H9 (cell line): ENCODE data around the gene ZBTB49. TPM values are rescaled to one million over a fixed set of nuclear protein-coding genes. Genes with fewer than 3 reads are reported as not detected.

Experiments
- DNase-seq: peaks from one replicate; pipeline ENCODE4 v3.0.0-alpha.2; 2017
- H2AFZ ChIP-seq: one replicate; pipeline ENCODE4 v1.6.1; 2013; ENCODE audit warnings: mild to moderate bottlenecking, low read length, control low read depth, moderate library complexity
- H2AK5ac ChIP-seq: 2 replicates; pipeline ENCODE4 v1.6.1; 2013; ENCODE audit warnings: low read length, control low read depth, mixed read lengths; ENCODE audit not compliant: insufficient read length
- H2BK120ac ChIP-seq: one replicate; pipeline ENCODE4 v1.6.1; 2013; ENCODE audit warnings: low read depth, mild to moderate bottlenecking, low read length, control low read depth, inconsistent platforms; ENCODE audit not compliant: poor library complexity, severe bottlenecking
- H2BK12ac ChIP-seq: 2 replicates; pipeline ENCODE4 v1.6.1; 2013; ENCODE audit warnings: low read length, control low read depth, mixed read lengths, low read depth; ENCODE audit not compliant: insufficient read length
- H2BK15ac ChIP-seq: 2 replicates; pipeline ENCODE4 v1.6.1; 2013; ENCODE audit warnings: low read depth, low read length, control low read depth
- H2BK20ac ChIP-seq: one replicate; pipeline ENCODE4 v1.6.1; 2013; ENCODE audit warnings: low read depth, mild to moderate bottlenecking, low read length, control low read depth, inconsistent platforms; ENCODE audit not compliant: poor library complexity, severe bottlenecking
- H2BK5ac ChIP-seq: 2 replicates; pipeline ENCODE4 v1.6.1; 2013; ENCODE audit warnings: low read length, control low read depth, mixed read lengths; ENCODE audit not compliant: insufficient read length
- H3K14ac ChIP-seq: 2 replicates; pipeline ENCODE4 v1.6.1; 2013; ENCODE audit warnings: low read length, control low read depth; ENCODE audit not compliant: insufficient read depth
- H3K18ac ChIP-seq: 2 replicates; pipeline ENCODE4 v1.6.1; 2013; ENCODE audit warnings: low read depth, mild to moderate bottlenecking, mixed read lengths, low read length, control low read depth; ENCODE audit not compliant: insufficient read length
- H3K23ac ChIP-seq: 2 replicates; pipeline ENCODE4 v1.6.1; 2013; ENCODE audit warnings: low read length, control low read depth, mixed read lengths, low read depth; ENCODE audit not compliant: insufficient read length
- H3K23me2 ChIP-seq: 2 replicates; pipeline ENCODE4 v1.6.1; 2013; ENCODE audit warnings: low read depth, mild to moderate bottlenecking, mixed read lengths, low read length, control low read depth; ENCODE audit not compliant: insufficient read length, poor library complexity, severe bottlenecking
- H3K27ac ChIP-seq: 2 replicates; pipeline ENCODE4 v1.5.1; 2013; ENCODE audit warnings: low read length, control low read depth, mixed read lengths, low read depth; ENCODE audit not compliant: insufficient read length
- H3K27me3 ChIP-seq: 2 replicates; pipeline ENCODE4 v1.6.1; 2013; ENCODE audit warnings: low read length, control low read depth, inconsistent platforms; ENCODE audit not compliant: insufficient read depth
- H3K4ac ChIP-seq: 2 replicates; pipeline ENCODE4 v1.6.1; 2013; ENCODE audit warnings: low read depth, mild to moderate bottlenecking, control low read depth, inconsistent platforms, low read length, moderate library complexity
- H3K4me1 ChIP-seq: 2 replicates; pipeline ENCODE4 v1.6.1; 2013; ENCODE audit warnings: low read length, control low read depth, inconsistent platforms; ENCODE audit not compliant: insufficient read depth
- H3K4me2 ChIP-seq: 2 replicates; pipeline ENCODE4 v1.6.1; 2013; ENCODE audit warnings: low read length, control low read depth, mixed read lengths; ENCODE audit not compliant: insufficient read length, insufficient read depth
- H3K56ac ChIP-seq: 2 replicates; pipeline ENCODE4 v1.6.1; 2013; ENCODE audit warnings: low read depth, mild to moderate bottlenecking, mixed read lengths, low read length, control low read depth; ENCODE audit not compliant: insufficient read length
- H3K79me1 ChIP-seq: 2 replicates; pipeline ENCODE4 v1.6.1; 2013; ENCODE audit warnings: low read depth, mild to moderate bottlenecking, moderate library complexity, low read length, control low read depth, inconsistent platforms; ENCODE audit not compliant: insufficient read depth, poor library complexity, severe bottlenecking
- H3K79me2 ChIP-seq: 2 replicates; pipeline ENCODE4 v1.6.1; 2013; ENCODE audit warnings: low read length, control low read depth, inconsistent platforms; ENCODE audit not compliant: insufficient read depth
- H3K9ac ChIP-seq: 2 replicates; pipeline ENCODE4 v1.6.1; 2013; ENCODE audit warnings: low read length, control low read depth, mixed read lengths; ENCODE audit not compliant: insufficient read length; ENCODE audit errors: extremely low read depth
- H3K9me3 ChIP-seq: one replicate; pipeline ENCODE4 v1.6.1; 2013; ENCODE audit warnings: low read depth, low read length, inconsistent platforms; ENCODE audit not compliant: control insufficient read depth
- H3T11ph ChIP-seq: one replicate; pipeline ENCODE4 v1.6.1; 2013; ENCODE audit warnings: mild to moderate bottlenecking, low read length, control low read depth, inconsistent platforms
- H4K20me1 ChIP-seq: one replicate; pipeline ENCODE4 v1.6.1; 2013; ENCODE audit not compliant: control insufficient read depth, insufficient read length, insufficient read depth
- H4K5ac ChIP-seq: 2 replicates; pipeline ENCODE4 v1.6.1; 2013; ENCODE audit warnings: low read depth, mild to moderate bottlenecking, mixed read lengths, low read length, control low read depth; ENCODE audit not compliant: insufficient read length
- H4K8ac ChIP-seq: replicated peaks from 2 replicates; pipeline ENCODE4 v1.6.1; 2013; ENCODE audit warnings: low read length, control low read depth, mixed read lengths, low read depth; ENCODE audit not compliant: insufficient read length
- H4K91ac ChIP-seq: 2 replicates; pipeline ENCODE4 v1.6.1; 2013; ENCODE audit warnings: low read depth, mild to moderate bottlenecking, moderate library complexity, mixed read lengths, low read length, control low read depth; ENCODE audit not compliant: insufficient read length
- H3K27ac Mint-ChIP-seq, 3 experiments: 2 replicates in 2 of 3; 3 replicates in 1 of 3; pipeline ENCODE4 v1.8.0; 2020 to 2021; ENCODE audit warnings: mixed read lengths in 3 of 3, mild to moderate bottlenecking in 1 of 3, moderate library complexity in 1 of 3
- H3K27me3 Mint-ChIP-seq: 2 replicates; pipeline ENCODE4 v1.8.0; 2021; ENCODE audit warnings: low read depth, mild to moderate bottlenecking, moderate library complexity, mixed read lengths
- H3K36me3 Mint-ChIP-seq, 3 experiments: 2 replicates in 2 of 3; 3 replicates in 1 of 3; pipeline ENCODE4 v1.8.0; 2020 to 2021; ENCODE audit warnings: low read depth in 3 of 3, mixed read lengths in 3 of 3; ENCODE audit not compliant: insufficient read depth in 1 of 3
- H3K4me1 Mint-ChIP-seq, 2 experiments: 2 replicates each; pipeline ENCODE4 v1.8.0; 2020; ENCODE audit warnings: mixed read lengths in 2 of 2
- H3K4me3 Mint-ChIP-seq, 2 experiments: 2 replicates in 1 of 2; 3 replicates in 1 of 2; pipeline ENCODE4 v1.8.0; 2020 to 2021; ENCODE audit warnings: mild to moderate bottlenecking in 2 of 2, mixed read lengths in 2 of 2, moderate library complexity in 1 of 2
- H3K9me3 Mint-ChIP-seq, 2 experiments: 2 replicates in 1 of 2; 3 replicates in 1 of 2; pipeline ENCODE4 v1.8.0; 2020; ENCODE audit warnings: mild to moderate bottlenecking in 2 of 2, mixed read lengths in 2 of 2, moderate library complexity in 1 of 2
- WGBS: extraction: QIAGEN DNeasy Blood & Tissue Kit; methylation state at CpG from one replicate; pipeline ENCODE4 v1.1.7; 2013; ENCODE audit warnings: missing lambda C conversion rate, low lambda C conversion rate, mixed read lengths; ENCODE audit not compliant: insufficient read length; ENCODE audit errors: extremely low coverage; 5-methylcytosine and 5-hydroxymethylcytosine counted together
- total RNA-seq: library from RNA; stranded (reverse); gene quantifications from 2 replicates; pipeline ENCODE4 v1.2.1, GENCODE V29; 2021
- TF ChIP-seq, protein P1 (sequence below): fragments of 200-600 bp; sonication (generic); conservative IDR thresholded peaks from 3 replicates; pipeline ENCODE4 v1.8.0; 2021; ENCODE audit warnings: antibody characterized with exemption, mild to moderate bottlenecking

ZBTB49 gene
- total RNA-seq, 1 experiment from 2014 or later = 8.7 TPM

DNA sequence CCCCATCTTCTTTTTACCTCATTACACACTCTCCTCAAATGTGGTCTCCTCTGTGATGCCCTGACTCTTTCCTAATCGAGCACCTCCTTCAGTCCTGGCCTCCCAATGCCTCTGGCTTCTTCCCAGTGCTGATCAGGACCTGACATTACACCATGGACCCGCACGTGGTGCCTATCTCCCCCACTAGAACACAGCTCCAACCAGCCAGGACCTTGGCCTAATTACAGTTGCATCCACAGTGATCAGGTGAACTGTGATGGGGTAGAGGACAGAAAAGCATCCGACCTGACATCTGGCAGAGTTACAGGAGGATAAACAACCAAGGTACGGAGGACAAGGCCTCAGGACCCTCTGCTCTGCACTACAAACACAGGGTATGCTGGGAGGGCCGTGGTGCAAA is 12.5 kb upstream of the ZBTB49 start:
- H3K56ac ChIP-seq = no peak overlapping the region
- no peak overlapping the region for H3K27ac ChIP-seq
- H2AK5ac ChIP-seq = no peak overlapping the region
- no peak overlapping the region for H4K8ac ChIP-seq
- no peak overlapping the region for H2BK12ac ChIP-seq
- no peak overlapping the region for H3K14ac ChIP-seq
- TF ChIP-seq, protein P1, sequence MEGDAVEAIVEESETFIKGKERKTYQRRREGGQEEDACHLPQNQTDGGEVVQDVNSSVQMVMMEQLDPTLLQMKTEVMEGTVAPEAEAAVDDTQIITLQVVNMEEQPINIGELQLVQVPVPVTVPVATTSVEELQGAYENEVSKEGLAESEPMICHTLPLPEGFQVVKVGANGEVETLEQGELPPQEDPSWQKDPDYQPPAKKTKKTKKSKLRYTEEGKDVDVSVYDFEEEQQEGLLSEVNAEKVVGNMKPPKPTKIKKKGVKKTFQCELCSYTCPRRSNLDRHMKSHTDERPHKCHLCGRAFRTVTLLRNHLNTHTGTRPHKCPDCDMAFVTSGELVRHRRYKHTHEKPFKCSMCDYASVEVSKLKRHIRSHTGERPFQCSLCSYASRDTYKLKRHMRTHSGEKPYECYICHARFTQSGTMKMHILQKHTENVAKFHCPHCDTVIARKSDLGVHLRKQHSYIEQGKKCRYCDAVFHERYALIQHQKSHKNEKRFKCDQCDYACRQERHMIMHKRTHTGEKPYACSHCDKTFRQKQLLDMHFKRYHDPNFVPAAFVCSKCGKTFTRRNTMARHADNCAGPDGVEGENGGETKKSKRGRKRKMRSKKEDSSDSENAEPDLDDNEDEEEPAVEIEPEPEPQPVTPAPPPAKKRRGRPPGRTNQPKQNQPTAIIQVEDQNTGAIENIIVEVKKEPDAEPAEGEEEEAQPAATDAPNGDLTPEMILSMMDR = no peak
- H3K79me2 ChIP-seq = no peaks in the 10 kb centered on the region
- no peak overlapping the region for H3K4ac ChIP-seq
- Mint-ChIP-seq H3K27ac (0 out of 7 replicates have a peak overlapping the region, but pooled peaks of 1 of the 3 experiments have one; percentile 51), H3K9me3 (no peaks in the 10 kb centered on the region; a peak in 1 of 5 replicates), H3K4me3 (no peak overlapping the region), H3K27me3 (no peaks in the 10 kb centered on the region), H3K36me3 (peaks cover 42 to 85% (median 63%) of the 10 kb centered on the region in 3 experiments; a peak in 6 of 7 replicates), H3K4me1 (no peaks in the 10 kb centered on the region)
- no peaks in the 10 kb centered on the region for H4K20me1 ChIP-seq
- H3K4me2 ChIP-seq = no peak overlapping the region
- no peak overlapping the region for H3K23ac ChIP-seq
- H2BK120ac ChIP-seq = no peak overlapping the region
- no peak overlapping the region for H2BK15ac ChIP-seq
- no peaks in the 10 kb centered on the region for H3K4me1 ChIP-seq
- no peak overlapping the region for H3K18ac ChIP-seq
- no peak overlapping the region for H4K5ac ChIP-seq
- DNase-seq = no peak
- no CpG with 5 or more reads among the region's 6 CpGs for whole genome bisulfite sequencing
- H4K91ac ChIP-seq = no peak overlapping the region
- no peak overlapping the region for H3T11ph ChIP-seq
- H2BK5ac ChIP-seq = no peak overlapping the region
- H3K23me2 ChIP-seq = no peaks in the 10 kb centered on the region
- H3K27me3 ChIP-seq = no peaks in the 10 kb centered on the region
- no peaks in the 10 kb centered on the region for H3K79me1 ChIP-seq
- no peak overlapping the region for H2BK20ac ChIP-seq
- no peak overlapping the region for H3K9ac ChIP-seq
- no peak overlapping the region for H2AFZ ChIP-seq
- H3K9me3 ChIP-seq = no peaks in the 10 kb centered on the region
